Measurements from ENCODE around the gene SUDS3. TPM values are rescaled to one million over a fixed set of nuclear protein-coding genes. Genes with fewer than 3 reads are reported as not detected.

Gene SUDS3
- polyA plus RNA-seq, 1 donor from 2014 or later, result 67.9 TPM

GRCh38 chr12:118355843-118356242 is 20.5 kb upstream of the SUDS3 start:
- Histone ChIP-seq H2AFZ (ENCODE audit: low read depth, low read length) (no peak overlapping the region), H3K9me2 (ENCODE audit: insufficient read depth, low read length) (no peaks in the 10 kb centered on the region), H3K9me3 (ENCODE audit: low read length) (no peaks in the 10 kb centered on the region), H3K4me3 (ENCODE audit: low read length) (no peak overlapping the region), H4K20me1 (ENCODE audit: insufficient read depth) (no peaks in the 10 kb centered on the region), H3K79me2 (replicated peaks; ENCODE audit: insufficient read depth, low read length) (no peaks in the 10 kb centered on the region), H3K27ac (ENCODE audit: low read length) (no peak overlapping the region), H3K4me2 (ENCODE audit: low read length) (no peak overlapping the region), H3K36me3 (ENCODE audit: insufficient read depth, low read length) (no peaks in the 10 kb centered on the region), H3K27me3 (ENCODE audit: insufficient read depth, low read depth, low read length) (no peaks in the 10 kb centered on the region), H3K9ac (ENCODE audit: low read length) (no peak overlapping the region), H3F3A (ENCODE audit: insufficient read depth, low read length, poor library complexity, severe bottlenecking) (no peaks in the 10 kb centered on the region)
- TF ChIP-seq EZH2 (IDR thresholded peaks at IDR 0.05; ENCODE audit: borderline replicate concordance, insufficient read depth, low read length, poor library complexity, severe bottlenecking) (no peak), TAF1 (IDR thresholded peaks at IDR 0.05; ENCODE audit: low read depth) (no peak), POLR2AphosphoS5 (IDR thresholded peaks at IDR 0.05) (no peak), MXI1 (conservative IDR thresholded peaks at IDR 0.05; ENCODE audit: poor library complexity, severe bottlenecking) (no peak), EP300 (conservative IDR thresholded peaks at IDR 0.05; ENCODE audit: poor library complexity, severe bottlenecking) (no peak), REST (IDR thresholded peaks at IDR 0.05; ENCODE audit: borderline replicate concordance) (no peak), RAD21 (conservative IDR thresholded peaks at IDR 0.05) (no peak), CTCF (IDR thresholded peaks at IDR 0.05; ENCODE audit: poor library complexity, severe bottlenecking) (no peak), SMC3 (conservative IDR thresholded peaks at IDR 0.05; ENCODE audit: poor library complexity) (no peak)

- no peaks in the 10 kb centered on the region for H3K36me3 ChIP-seq (ENCODE audit: insufficient read depth, low read length)
- no peak overlapping the region for H2AFZ ChIP-seq (ENCODE audit: low read depth, low read length)
- TF ChIP-seq SMC3 (conservative IDR thresholded peaks at IDR 0.05; ENCODE audit: poor library complexity) (no peak), CTCF (IDR thresholded peaks at IDR 0.05; ENCODE audit: poor library complexity, severe bottlenecking) (no peak), EZH2 (IDR thresholded peaks at IDR 0.05; ENCODE audit: borderline replicate concordance, insufficient read depth, low read length, poor library complexity, severe bottlenecking) (no peak)
- no peaks in the 10 kb centered on the region for H4K20me1 ChIP-seq (ENCODE audit: insufficient read depth)
- H3K9me3 ChIP-seq (ENCODE audit: low read length), result no peaks in the 10 kb centered on the region
- H3K9me2 ChIP-seq (ENCODE audit: insufficient read depth, low read length), result no peaks in the 10 kb centered on the region
- no peaks in the 10 kb centered on the region for H3K79me2 ChIP-seq (replicated peaks; ENCODE audit: insufficient read depth, low read length)
- no peak overlapping the region for H3K4me3 ChIP-seq (ENCODE audit: low read length)
- H3K9ac ChIP-seq (ENCODE audit: low read length), result no peak overlapping the region
- no peaks in the 10 kb centered on the region for H3K27me3 ChIP-seq (ENCODE audit: insufficient read depth, low read depth, low read length)
- H3K4me2 ChIP-seq (ENCODE audit: low read length), result no peak overlapping the region
- no peaks in the 10 kb centered on the region for H3F3A ChIP-seq (ENCODE audit: insufficient read depth, low read length, poor library complexity, severe bottlenecking)
- no peak overlapping the region for H3K27ac ChIP-seq (ENCODE audit: low read length)
Measured at GRCh38 chr12:118356809-118357256, 19.5 kb upstream of the SUDS3 start.

Measured in neural cell (in vitro differentiated cells).